NCI-H1092 (cell line): ENCODE measurements around the gene ALG9.
"Not testable (repeated sequence)": the region's sequence is repeated elsewhere in the genome, so short reads cannot be mapped to it uniquely, and the experiment has no call there.

Source experiments
- DNase-seq: peaks from one replicate; lab custom pipeline; 2025; lab: John Stamatoyannopoulos, UW

Gene ALG9

GRCh38 chr11:111796696-111797095, 74.7 kb downstream of the ALG9 start:
- DNase-seq = no peak

DNA sequence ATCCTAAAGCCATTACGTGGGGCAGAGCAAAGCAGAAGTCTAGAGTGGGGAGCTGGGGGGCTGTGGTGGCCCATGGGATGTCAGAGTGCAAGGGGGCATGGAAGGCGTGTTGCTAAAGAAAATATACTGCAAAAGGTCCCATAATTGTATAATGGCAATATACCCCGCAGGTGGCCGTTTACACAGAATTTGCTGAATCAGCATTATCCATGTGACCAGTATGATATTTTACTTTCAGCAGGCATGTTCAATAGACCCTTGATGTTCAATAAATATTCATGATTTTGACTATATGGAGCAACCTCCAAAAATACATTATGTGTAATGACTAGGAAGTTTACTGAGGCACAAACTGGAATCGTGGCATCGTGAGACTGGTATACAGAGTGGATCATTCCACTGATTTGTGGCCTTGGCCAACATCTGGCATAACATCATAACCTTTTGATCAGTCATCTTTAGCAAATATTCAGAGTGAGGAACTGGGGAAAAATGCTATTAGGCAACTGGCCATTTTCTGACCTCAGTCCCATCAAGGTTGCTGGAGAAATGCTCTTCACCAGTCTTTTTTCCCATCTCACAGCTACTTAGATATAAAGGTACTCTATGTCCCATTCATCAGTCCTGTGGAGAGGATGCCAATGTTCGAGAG, 75.9 kb downstream of the ALG9 start:
- no peak for DNase-seq

DNA sequence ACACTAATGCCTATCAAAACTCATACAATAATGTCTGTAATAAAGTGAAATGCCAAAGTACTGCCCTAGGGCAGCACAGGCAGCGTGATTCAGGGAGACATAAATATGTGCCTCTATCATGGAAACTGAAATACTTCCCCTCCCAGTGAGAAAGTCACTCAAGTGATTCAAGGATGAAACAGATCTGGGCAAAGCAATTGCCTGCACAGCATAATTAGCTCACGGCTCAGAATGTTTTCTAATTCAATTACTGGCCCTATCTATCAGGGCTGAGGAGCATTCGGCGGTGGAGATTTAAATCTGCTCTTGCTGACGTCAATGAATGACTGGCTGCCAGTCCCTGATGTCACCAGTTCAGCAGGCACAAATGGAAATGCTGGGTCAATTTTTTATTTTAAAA, 77.5 kb downstream of the ALG9 start:
- DNase-seq = no peak

DNA sequence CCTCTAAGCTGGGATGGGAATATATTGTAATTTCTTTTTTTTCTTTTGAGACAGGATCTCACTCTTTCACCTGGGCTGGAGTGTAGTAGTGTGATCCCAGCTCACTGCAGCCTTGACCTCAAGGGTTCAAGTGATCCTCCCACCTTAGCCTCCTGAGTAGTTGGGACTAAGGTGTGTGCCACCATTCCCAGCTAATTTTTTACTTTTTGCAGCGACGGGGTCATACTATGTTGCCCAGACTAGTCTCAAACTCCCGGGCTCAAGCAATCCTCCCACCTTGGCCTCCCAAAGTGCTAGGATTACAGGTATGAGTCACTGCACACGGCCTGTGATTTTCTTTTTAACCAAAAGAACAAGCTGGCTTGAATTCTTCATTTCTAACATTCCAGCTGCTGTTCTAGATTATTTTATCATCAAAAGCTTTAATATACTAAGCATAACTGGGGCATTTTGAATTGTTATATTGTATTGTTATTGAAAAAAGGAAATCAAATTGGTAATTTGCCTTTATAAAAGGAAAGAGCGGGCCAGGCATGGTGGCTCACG, 78.4 kb downstream of the ALG9 start:
- no peak for DNase-seq

DNA sequence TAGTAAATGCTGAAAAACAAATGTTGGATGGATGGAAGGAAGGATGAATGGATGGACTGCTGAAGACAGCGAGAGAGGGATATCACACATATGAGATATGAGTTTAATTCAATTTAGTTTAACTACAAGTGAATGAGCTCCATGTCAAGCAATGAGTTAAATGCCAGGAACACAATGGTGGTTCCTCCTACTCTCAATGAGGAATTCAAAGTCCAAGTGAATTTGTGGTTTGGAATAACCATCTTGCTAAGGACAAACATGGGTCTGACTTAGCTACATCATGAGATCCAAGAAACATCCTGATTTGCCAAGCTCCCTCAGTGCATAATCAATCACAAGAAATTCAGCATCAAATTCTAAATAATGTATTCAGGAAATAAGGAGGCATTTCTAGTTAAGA, 79.1 kb downstream of the ALG9 start:
- no peak for DNase-seq

DNA sequence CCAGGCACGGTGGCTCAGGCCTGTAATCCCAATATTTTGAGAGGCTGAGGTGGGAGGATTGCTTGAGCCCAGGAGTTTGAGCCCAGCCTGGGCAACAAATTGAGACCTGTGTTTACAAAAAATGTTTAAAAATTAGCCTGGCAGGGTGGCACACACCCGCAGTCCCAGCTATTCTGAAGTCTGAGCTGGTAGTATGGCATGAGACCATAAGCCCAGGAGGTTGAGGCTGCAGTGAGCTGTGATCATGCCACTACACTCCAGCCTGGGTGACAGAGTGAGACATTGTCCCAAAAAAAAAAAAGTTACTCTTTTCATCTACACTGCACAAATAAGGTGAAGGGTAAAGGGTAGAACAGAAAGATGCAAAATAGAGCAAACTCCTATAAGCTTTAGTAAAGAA, 82.9 kb downstream of the ALG9 start:
- no peak for DNase-seq

GRCh38 chr11:111788051-111788450, 83.3 kb downstream of the ALG9 start:
- DNase-seq = no peak

DNA sequence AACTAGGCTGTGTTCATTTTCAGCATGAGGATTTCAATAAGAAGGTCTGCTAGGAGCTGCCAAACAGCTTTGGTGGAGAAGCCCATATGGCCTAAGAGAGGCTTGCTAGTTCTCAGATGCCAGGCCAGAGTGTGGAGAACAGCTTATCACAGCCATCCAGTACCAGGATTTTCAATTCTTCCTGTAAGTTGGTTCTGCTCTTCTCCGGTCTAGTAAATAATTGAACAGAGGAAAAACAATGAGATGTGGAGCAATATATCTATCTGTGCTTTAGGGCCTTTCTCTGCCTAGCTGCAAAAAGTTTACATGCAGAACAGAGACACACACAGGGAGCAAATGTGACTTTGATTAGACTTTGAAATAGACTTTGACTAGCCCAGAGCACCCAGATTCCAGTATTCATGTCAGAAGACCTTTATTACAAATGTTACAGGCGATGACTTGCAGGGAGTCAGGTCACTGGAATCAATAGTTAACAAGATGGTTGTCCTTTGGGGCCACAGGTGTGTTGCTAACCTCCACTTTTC, 85.4 kb downstream of the ALG9 start:
- DNase-seq = no peak

- no peak for DNase-seq
Measured at GRCh38 chr11:111785076-111785475, 86.3 kb downstream of the ALG9 start.

DNA sequence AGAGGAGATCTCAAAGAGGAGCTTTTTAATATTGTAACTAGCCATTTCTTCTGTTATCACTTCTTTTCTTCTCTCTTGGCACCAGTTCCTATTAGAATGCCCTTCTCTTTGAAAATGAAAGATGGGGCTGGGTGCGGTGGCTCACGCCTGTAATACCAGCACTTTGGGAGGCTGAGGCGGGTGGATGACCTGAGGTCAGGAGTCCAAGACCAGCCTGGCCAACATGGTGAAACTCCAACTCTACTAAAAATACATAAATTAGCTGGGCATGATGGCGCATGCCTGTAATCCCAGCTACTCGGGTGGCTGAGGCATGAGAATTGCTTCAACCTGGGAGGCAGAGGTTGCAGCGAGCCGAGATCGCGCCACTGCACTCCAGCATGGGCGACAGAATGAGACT, 87.1 kb downstream of the ALG9 start:
- DNase-seq = not testable (repeated sequence)

DNA sequence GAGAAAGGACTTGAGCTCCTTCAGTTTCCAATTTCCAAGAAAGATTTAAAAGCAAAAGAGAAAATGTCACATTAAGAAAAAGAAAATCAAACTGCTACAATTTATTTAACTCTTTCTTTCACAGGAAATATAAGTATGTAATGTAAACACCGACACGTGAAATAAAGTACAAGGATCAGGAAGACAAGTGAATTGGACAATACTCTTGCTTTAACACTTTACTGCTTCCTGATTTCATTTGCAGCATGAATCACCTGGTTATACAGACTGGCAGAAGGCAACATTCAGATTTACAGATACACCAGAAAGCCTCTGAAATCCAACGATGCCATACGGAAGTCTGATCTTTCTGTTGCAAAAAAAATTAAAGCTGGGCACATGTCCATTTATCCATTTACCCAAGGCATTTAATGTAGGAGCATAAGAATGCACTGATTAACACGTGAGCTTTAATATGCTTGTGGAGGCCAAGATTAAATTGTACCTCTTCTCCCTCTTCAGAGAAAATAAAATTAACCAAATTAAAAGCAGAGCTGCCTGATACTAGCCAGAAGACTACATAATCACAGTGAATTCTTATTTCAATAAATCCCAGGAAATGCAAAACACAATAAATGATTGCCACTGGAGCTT, 89.2 kb downstream of the ALG9 start:
- no peak for DNase-seq

DNA sequence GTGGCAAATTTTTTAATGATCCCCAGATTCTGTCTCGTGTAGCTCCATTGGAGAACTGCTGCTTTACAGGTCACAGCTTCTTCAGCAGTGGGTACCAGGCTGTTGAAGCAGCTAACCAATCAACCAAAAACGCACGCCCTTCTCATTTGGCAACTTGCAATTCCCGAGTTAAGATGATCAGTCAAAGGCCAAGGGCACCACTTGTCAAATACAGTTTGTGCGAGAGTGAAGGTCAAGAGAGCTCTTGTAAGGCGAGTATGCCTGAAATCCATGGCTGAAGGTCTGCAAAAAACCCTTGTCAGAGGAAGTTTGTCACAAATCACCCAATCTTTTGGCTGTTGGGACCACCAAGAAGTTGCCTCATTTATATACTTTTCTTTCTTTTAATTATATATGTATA, 92.3 kb downstream of the ALG9 start:
- no peak for DNase-seq

- DNase-seq = no peak
Measured at GRCh38 chr11:111778047-111778558, 93.3 kb downstream of the ALG9 start.

- peak; percentile 70 for DNase-seq
Measured at GRCh38 chr11:111777094-111778046, 94.0 kb downstream of the ALG9 start.

GRCh38 chr11:111776398-111777093, 94.8 kb downstream of the ALG9 start:
- no peak for DNase-seq

- no peak for DNase-seq
Measured at GRCh38 chr11:111774955-111775710, 96.2 kb downstream of the ALG9 start.

DNA sequence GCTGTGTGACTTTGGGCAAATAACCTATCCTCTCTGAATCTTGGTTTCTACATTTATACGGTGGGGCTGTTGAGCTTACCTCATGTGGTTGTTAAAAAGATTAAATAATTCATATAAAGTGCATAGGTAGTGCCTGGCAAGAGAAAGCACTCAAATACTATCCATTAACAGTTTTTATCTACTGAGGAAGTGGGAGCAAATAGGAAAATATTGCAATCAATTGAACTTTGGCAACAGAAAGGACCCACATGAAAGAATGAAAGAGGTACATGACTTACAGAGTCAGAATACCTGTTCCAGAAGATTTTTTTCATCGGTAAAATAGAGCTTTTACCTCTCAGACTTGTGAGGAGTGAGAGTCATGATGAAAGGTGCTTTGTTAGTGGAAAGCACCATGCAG, 98.8 kb downstream of the ALG9 start:
- no peak for DNase-seq

- not testable (repeated sequence) for DNase-seq
Measured at GRCh38 chr11:111771205-111771604, 100.2 kb downstream of the ALG9 start.

GRCh38 chr11:111770581-111771134, 100.7 kb downstream of the ALG9 start:
- DNase-seq = peak; percentile 6

DNA sequence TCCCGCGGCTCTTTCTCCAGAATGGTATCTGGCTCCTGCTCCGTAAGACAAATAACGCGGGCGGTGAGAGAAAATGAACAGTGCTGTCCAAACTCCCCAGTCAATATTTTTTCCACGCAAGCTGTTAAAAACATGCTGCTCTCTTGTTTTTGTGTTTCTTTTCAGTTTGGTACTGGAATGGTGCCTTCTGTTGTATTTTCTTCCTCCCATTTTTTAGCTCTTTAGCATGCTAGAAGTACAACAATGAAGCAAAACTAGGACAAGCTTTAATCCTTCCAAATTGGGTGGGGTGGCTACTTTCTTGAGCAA, 104.6 kb downstream of the ALG9 start:
- DNase-seq = no peak
